CD4-positive, alpha-beta memory T cell (primary cell): ENCODE results near the gene UCP2. TPM values are rescaled to one million over a fixed set of nuclear protein-coding genes. Genes with fewer than 3 reads are reported as not detected.

Experiments used
- CTCF ChIA-PET: fragments of 350-600 bp; sonication (Branson Sonifier 250); formaldehyde crosslinking; loops from one replicate; lab custom pipeline; 2021; ENCODE audit warnings: inconsistent platforms; ENCODE audit not compliant: partially characterized antibody; lab: Charles Lee
- POLR2A ChIA-PET: fragments of 350-600 bp; sonication (Branson Sonifier 250); formaldehyde crosslinking; loops from one replicate; lab custom pipeline; 2021; ENCODE audit not compliant: partially characterized antibody; lab: Charles Lee
- DNase-seq, 5 donors: peaks; one replicate each; pipeline versions ENCODE4 v3.0.0 to v3.0.0-alpha.2; 2020 to 2022; ENCODE audit warnings: mixed read lengths in 1 of 5
- H3K27ac ChIP-seq: one replicate; pipeline ENCODE4 v1.7.0; 2013; ENCODE audit warnings: low read depth, low read length
- H3K27me3 ChIP-seq: 2 replicates; pipeline ENCODE4 v1.7.0; 2013; ENCODE audit warnings: mild to moderate bottlenecking, low read length, moderate library complexity; ENCODE audit not compliant: insufficient read depth
- H3K36me3 ChIP-seq: 2 replicates; pipeline ENCODE4 v1.7.0; 2013; ENCODE audit warnings: mild to moderate bottlenecking, low read length, moderate library complexity; ENCODE audit not compliant: insufficient read depth
- H3K4me1 ChIP-seq: 2 replicates; pipeline ENCODE4 v1.7.0; 2013; ENCODE audit warnings: mild to moderate bottlenecking, low read length, moderate library complexity; ENCODE audit not compliant: insufficient read depth
- H3K4me3 ChIP-seq, 2 donors: one replicate each; pipeline ENCODE4 v1.7.0; 2013; ENCODE audit warnings: low read length in 2 of 2, mild to moderate bottlenecking in 1 of 2
- H3K9me3 ChIP-seq, 2 donors: one replicate each; pipeline ENCODE4 v1.7.0; 2013; ENCODE audit warnings: low read length in 2 of 2, control low read depth in 1 of 2; ENCODE audit not compliant: control insufficient read depth in 1 of 2
- H3K27ac Mint-ChIP-seq, 7 donors: one replicate each; pipeline ENCODE4 v1.8.0; 2020 to 2021; ENCODE audit warnings: mixed read lengths in 7 of 7, mild to moderate bottlenecking in 6 of 7, inconsistent platforms in 3 of 7, moderate library complexity in 3 of 7
- H3K27me3 Mint-ChIP-seq, 2 donors: one replicate each; pipeline ENCODE4 v1.8.0; 2020 to 2021; ENCODE audit warnings: mixed read lengths in 2 of 2
- H3K36me3 Mint-ChIP-seq, 2 donors: one replicate each; pipeline ENCODE4 v1.8.0; 2020 to 2021; ENCODE audit warnings: mixed read lengths in 2 of 2, inconsistent platforms in 1 of 2, mild to moderate bottlenecking in 1 of 2
- H3K4me1 Mint-ChIP-seq, 4 donors: one replicate each; pipeline ENCODE4 v1.8.0; 2020 to 2021; ENCODE audit warnings: mixed read lengths in 4 of 4, mild to moderate bottlenecking in 1 of 4
- H3K4me3 Mint-ChIP-seq, 8 donors: one replicate each; pipeline ENCODE4 v1.8.0; 2020 to 2021; ENCODE audit warnings: mixed read lengths in 8 of 8, mild to moderate bottlenecking in 7 of 8, moderate library complexity in 6 of 8, inconsistent platforms in 3 of 8
- H3K9me3 Mint-ChIP-seq, 8 donors: one replicate each; pipeline ENCODE4 v1.8.0; 2020 to 2021; ENCODE audit warnings: mixed read lengths in 8 of 8, mild to moderate bottlenecking in 5 of 8, inconsistent platforms in 3 of 8, moderate library complexity in 1 of 8
- intact Hi-C: fragments of 100-400 bp; cut with micrococcal nuclease; formaldehyde crosslinking; loops from one replicate; pipeline ENCODE4 v1.15.1; 2023
- polyA plus RNA-seq, 2 donors: library from polyadenylated mRNA; unstranded; fragments of 300-500 nt; fragmentation: Illumina TruSeq; gene quantifications; one replicate each; pipeline ENCODE4 v1.2.3, GENCODE V29; 2021
- total RNA-seq, 2 experiments: library from RNA; stranded (reverse); gene quantifications; one replicate each; pipeline ENCODE4 v1.2.3, GENCODE V29; 2021

The UCP2 gene
- total and polyA plus RNA-seq, 4 experiments from 2014 or later, result 325 to 1,459 (median 623) TPM

- Histone ChIP-seq H3K36me3 (no peaks in the 10 kb centered on the region), H3K27me3 (no peaks in the 10 kb centered on the region), H3K9me3 (no peaks in the 10 kb centered on the region), H3K4me3 (no peak overlapping the region), H3K27ac (no peak overlapping the region), H3K4me1 (peaks cover 15% of the 10 kb centered on the region)
- POLR2A ChIA-PET, result interaction anchor here (0.6 to 1.3 kb wide), 4 partner anchors 8 to 43 kb away, joined by 3 to 4 read pairs (median 4); no protein-coding TSS in a partner anchor
- H3K36me3 Mint-ChIP-seq, result no peaks in the 10 kb centered on the region
- no peak overlapping the region for H3K4me3 Mint-ChIP-seq
- peaks cover 2 to 4% of the 10 kb centered on the region in 2 donors for H3K27me3 Mint-ChIP-seq
- CTCF ChIA-PET, result interaction anchor here (0.8 to 1.6 kb wide), 4 partner anchors 39 to 71 kb away, joined by 3 to 5 read pairs (median 4); no protein-coding TSS in a partner anchor
- intact Hi-C loops, result loop anchor here (10.0 kb wide), 1 partner anchor 293 kb away; no protein-coding TSS in a partner anchor
- peaks cover 7 to 28% (median 12%) of the 10 kb centered on the region in 4 donors for H3K4me1 Mint-ChIP-seq
- peak overlapping the region in 1 of 7 donors; percentile 23 for H3K27ac Mint-ChIP-seq
- no peaks in the 10 kb centered on the region for H3K9me3 Mint-ChIP-seq
- DNase-seq, result no peak
These were observed 21.3 kb downstream of the UCP2 start for GRCh38 chr11:73961321-73961720.

DNA sequence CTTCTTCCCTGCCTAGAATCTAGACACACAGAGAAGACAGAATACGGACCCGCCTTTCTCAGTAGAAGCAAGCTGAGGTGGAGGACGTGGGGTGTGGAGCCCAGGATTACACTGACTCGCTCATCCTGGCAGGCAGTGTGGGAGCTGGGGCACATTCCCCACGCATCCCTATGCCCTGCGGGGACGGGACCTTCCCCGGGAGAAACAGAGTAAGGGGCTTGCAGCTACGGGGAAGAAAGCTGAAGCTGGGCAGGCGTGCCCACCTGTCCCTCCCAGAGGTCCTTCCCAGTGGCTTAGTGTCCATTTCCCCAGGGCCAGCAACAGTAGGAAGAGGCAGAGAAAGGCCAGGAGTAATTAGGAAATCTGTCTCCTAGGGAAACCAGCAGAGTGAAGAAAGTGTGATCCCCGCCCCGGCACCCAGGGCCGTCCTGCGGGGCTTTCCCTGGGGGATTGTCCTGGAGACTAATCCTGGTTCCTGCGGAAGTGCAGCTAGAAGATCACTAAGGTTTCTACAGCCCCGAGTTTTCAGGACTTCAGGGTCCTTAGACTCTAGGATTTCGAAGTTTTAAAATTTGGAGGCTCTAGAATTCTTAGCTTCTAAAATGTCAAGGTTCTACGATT, 24.0 kb downstream of the UCP2 start:
- Mint-ChIP-seq H3K4me1 (peaks cover 0 to 4% (median under 1%) of the 10 kb centered on the region in 4 donors), H3K36me3 (no peaks in the 10 kb centered on the region), H3K4me3 (no peak overlapping the region), H3K9me3 (no peaks in the 10 kb centered on the region), H3K27me3 (peaks cover 5 to 7% of the 10 kb centered on the region in 2 donors), H3K27ac (no peak overlapping the region)
- H3K4me3 ChIP-seq, result no peak overlapping the region
- ChIA-PET CTCF (interaction anchor here (1.3 kb wide), 1 partner anchor 52 kb away, joined by 3 read pairs; no protein-coding TSS in a partner anchor), POLR2A (interaction anchor here (1.4 to 2.1 kb wide), 2 partner anchors 14 to 21 kb away, joined by 3 to 11 read pairs; no protein-coding TSS in a partner anchor)
- intact Hi-C loops, result no loop called here
- no peaks in the 10 kb centered on the region for H3K36me3 ChIP-seq
- no peak for DNase-seq
- H3K4me1 ChIP-seq, result no peaks in the 10 kb centered on the region
- H3K9me3 ChIP-seq, result no peaks in the 10 kb centered on the region
- H3K27ac ChIP-seq, result no peak overlapping the region
- no peaks in the 10 kb centered on the region for H3K27me3 ChIP-seq

DNA sequence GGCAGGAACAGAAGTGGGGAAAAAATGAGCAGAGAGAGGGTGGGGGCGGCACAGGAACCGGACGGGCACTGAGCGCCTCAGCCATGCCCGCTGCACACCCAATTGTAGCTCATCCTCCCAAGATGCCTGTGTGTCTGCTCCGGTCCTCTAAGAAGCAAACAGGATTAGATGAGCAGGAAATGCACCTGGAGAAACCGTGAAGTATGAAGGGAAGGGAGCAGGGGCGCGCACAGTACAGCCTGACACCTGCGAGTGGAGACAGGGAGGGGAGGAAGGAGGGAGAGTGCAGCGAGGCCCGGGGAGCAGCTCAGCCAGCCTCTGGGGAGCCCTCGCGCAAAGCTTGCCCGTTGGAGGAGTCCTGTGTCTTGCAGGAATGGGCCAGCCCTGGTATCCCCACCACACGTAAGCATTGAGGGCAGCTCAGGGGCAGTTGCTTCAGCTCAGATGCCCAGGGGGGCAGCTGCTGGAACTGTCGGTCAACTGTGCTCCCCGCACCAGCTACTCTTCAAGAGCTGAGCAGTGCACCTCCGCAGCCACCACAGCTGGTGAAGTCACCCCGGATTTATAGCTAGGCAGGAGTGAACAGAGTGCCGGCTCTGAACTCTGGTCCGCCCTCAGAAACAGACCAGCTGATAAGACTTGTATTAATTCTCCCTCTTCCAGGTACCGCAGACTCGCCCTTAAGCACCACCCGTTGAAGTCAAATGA, 24.8 kb downstream of the UCP2 start:
- Histone ChIP-seq H3K4me3 (no peak overlapping the region), H3K4me1 (no peaks in the 10 kb centered on the region), H3K36me3 (no peaks in the 10 kb centered on the region), H3K27ac (no peak overlapping the region), H3K27me3 (no peaks in the 10 kb centered on the region), H3K9me3 (no peaks in the 10 kb centered on the region)
- peak overlapping the region in 1 of 7 donors; percentile 56 for H3K27ac Mint-ChIP-seq
- peaks cover 5 to 7% of the 10 kb centered on the region in 2 donors for H3K27me3 Mint-ChIP-seq
- CTCF ChIA-PET, result no interaction called here
- no peaks in the 10 kb centered on the region for H3K36me3 Mint-ChIP-seq
- peak overlapping the region in 5 of 8 donors; percentile 26 to 58 (median 36) for H3K4me3 Mint-ChIP-seq
- DNase-seq, result no peak
- POLR2A ChIA-PET, result interaction anchor here (1.4 to 2.1 kb wide), 2 partner anchors 14 to 22 kb away, joined by 3 to 11 read pairs; no protein-coding TSS in a partner anchor
- intact Hi-C loops, result no loop called here
- H3K4me1 Mint-ChIP-seq, result peaks cover 0 to 4% (median 0%) of the 10 kb centered on the region in 4 donors
- no peaks in the 10 kb centered on the region for H3K9me3 Mint-ChIP-seq

GRCh38 chr11:73956876-73957653, 25.6 kb downstream of the UCP2 start:
- H3K27ac ChIP-seq, result no peak overlapping the region
- ChIA-PET CTCF (interaction anchor here (0.7 kb wide), 1 partner anchor 116 kb away, joined by 3 read pairs; no protein-coding TSS in a partner anchor), POLR2A (interaction anchor here (0.6 to 2.1 kb wide), 2 partner anchors 14 to 23 kb away, joined by 4 to 11 read pairs; no protein-coding TSS in a partner anchor)
- Mint-ChIP-seq H3K27me3 (peaks cover 5 to 7% of the 10 kb centered on the region in 2 donors), H3K36me3 (no peaks in the 10 kb centered on the region), H3K4me1 (peaks cover 0 to 4% (median 0%) of the 10 kb centered on the region in 4 donors), H3K9me3 (no peaks in the 10 kb centered on the region), H3K27ac (no peak overlapping the region), H3K4me3 (peak overlapping the region in 5 of 8 donors; percentile 26 to 58 (median 36))
- H3K36me3 ChIP-seq, result no peaks in the 10 kb centered on the region
- no peaks in the 10 kb centered on the region for H3K9me3 ChIP-seq
- no peaks in the 10 kb centered on the region for H3K4me1 ChIP-seq
- intact Hi-C loops, result no loop called here
- no peaks in the 10 kb centered on the region for H3K27me3 ChIP-seq
- no peak for DNase-seq
- H3K4me3 ChIP-seq, result no peak overlapping the region

- H3K27ac Mint-ChIP-seq, result no peak overlapping the region
- no peak for DNase-seq
- no peaks in the 10 kb centered on the region for H3K4me1 Mint-ChIP-seq
- H3K9me3 Mint-ChIP-seq, result no peaks in the 10 kb centered on the region
- Histone ChIP-seq H3K4me3 (no peak overlapping the region), H3K36me3 (no peaks in the 10 kb centered on the region), H3K9me3 (no peaks in the 10 kb centered on the region), H3K27me3 (no peaks in the 10 kb centered on the region), H3K4me1 (no peaks in the 10 kb centered on the region), H3K27ac (no peak overlapping the region)
- H3K27me3 Mint-ChIP-seq, result peaks cover 3 to 7% of the 10 kb centered on the region in 2 donors
- intact Hi-C loops, result no loop called here
- POLR2A ChIA-PET, result interaction anchor here (1.1 kb wide), 1 partner anchor 19 kb away, joined by 3 read pairs; no protein-coding TSS in a partner anchor
- no peak overlapping the region for H3K4me3 Mint-ChIP-seq
- no peaks in the 10 kb centered on the region for H3K36me3 Mint-ChIP-seq
- CTCF ChIA-PET, result no interaction called here
These were observed 30.8 kb downstream of the UCP2 start for GRCh38 chr11:73951797-73952196.

GRCh38 chr11:73950869-73951710, 31.6 kb downstream of the UCP2 start, which contains the start of gene DNAJB13:
Gene DNAJB13, plus strand, starts transcription at chr11:73951026. Its CDS starts 44 bp downstream, at chr11:73951070.
- Mint-ChIP-seq H3K27ac (no peak within 1 kb of the TSS), H3K4me1 (no peaks in the 10 kb centered on the region), H3K4me3 (no peak within 1 kb of the TSS), H3K27me3 (peaks cover 3 to 5% of the 10 kb centered on the region in 2 donors), H3K9me3 (no peaks in the 10 kb centered on the region), H3K36me3 (no peaks in the 10 kb centered on the region)
- no peaks in the 10 kb centered on the region for H3K36me3 ChIP-seq
- H3K27me3 ChIP-seq, result no peaks in the 10 kb centered on the region
- no peaks in the 10 kb centered on the region for H3K4me1 ChIP-seq
- no peak within 1 kb of the TSS for H3K4me3 ChIP-seq
- H3K27ac ChIP-seq, result no peak within 1 kb of the TSS
- intact Hi-C loops, result no loop called here
- ChIA-PET CTCF (no interaction called here), POLR2A (interaction anchor here (1.1 kb wide), 1 partner anchor 20 kb away, joined by 3 read pairs; no protein-coding TSS in a partner anchor)
- H3K9me3 ChIP-seq, result no peaks in the 10 kb centered on the region
- no peak for DNase-seq
